Activated CD8-positive, alpha-beta memory T cell treated with anti-CD3 and anti-CD28 coated beads, Interleukin-2, amount 50 U/mL, for 1 hour (primary cell): ENCODE data around the gene ZFYVE26.
"Not testable (repeated sequence)": the region's sequence is repeated elsewhere in the genome, so short reads cannot be mapped to it uniquely, and the experiment has no call there.

Source experiments
- DNase-seq: peaks from one replicate; pipeline ENCODE4 v3.0.0-alpha.2; 2020; ENCODE audit errors: extremely low read depth

Gene ZFYVE26

GRCh38 chr14:67705211-67705610 is 111.2 kb downstream of the ZFYVE26 start:
- DNase-seq = no peak

GRCh38 chr14:67704484-67705089 is 111.8 kb downstream of the ZFYVE26 start:
- DNase-seq = no peak

DNA sequence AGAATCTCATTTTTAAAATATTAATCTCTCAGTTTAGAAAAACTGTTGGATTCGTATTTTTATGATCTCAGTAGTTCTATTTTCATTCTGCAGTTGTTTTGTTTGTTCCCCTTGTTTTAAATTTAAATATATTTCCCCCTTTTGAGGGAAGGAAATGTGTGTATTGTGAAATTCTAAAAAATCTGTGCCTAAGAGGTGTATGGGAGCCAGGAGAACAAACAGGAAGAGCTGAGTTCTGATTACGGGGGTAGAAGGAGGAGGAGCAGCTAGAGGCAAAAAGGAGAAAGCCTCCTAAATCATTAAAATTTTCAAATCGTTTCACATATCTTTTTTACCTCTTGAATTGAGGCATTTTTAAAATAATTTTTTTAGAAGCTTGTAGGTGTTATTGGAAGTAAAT is 112.4 kb downstream of the ZFYVE26 start:
- DNase-seq = no peak

DNA sequence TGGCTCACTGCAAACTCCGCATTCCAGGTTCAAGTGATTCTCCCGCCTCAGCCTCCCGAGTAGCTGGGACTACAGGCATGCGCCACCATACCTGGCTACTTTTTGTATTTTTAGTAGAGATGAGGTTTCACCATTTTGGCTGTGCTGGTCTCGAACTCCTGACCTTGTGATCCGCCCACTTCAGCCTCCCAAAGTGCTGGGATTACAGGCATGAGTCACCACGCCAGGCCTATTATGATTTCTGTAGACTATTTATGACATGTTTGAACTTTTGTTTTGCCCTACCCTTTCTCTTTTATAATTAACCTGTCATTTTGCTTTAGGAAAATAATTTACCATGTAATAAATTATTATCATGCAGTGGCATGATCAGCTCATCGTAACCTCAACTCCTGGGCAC is 114.9 kb downstream of the ZFYVE26 start, which contains the start of gene RDH12:
RDH12 (plus strand) TSS at position 395 of the 400 bp plus-strand sequence. CDS start 20,757 bp downstream, outside the sequence.
- DNase-seq = not testable (repeated sequence)

DNA sequence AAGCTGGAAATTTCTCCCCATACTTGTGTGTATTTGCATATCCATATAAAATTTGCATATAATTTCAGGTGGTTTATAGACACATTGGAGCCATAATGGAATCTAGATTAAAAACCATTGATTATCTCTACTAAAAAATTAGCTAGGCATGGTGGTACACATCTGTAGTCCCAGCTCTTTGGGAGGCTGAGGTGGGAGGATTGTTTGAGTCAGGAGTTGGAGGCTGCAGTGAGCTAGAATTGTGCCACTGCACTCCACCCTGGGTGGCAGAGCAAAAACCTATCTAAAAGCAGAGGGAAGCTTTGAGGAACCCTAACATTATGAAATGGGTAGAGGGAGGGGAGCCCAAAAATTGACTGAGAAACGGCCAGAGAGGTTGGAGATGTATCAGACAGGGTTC is 118.2 kb downstream of the ZFYVE26 start:
- DNase-seq = no peak

DNA sequence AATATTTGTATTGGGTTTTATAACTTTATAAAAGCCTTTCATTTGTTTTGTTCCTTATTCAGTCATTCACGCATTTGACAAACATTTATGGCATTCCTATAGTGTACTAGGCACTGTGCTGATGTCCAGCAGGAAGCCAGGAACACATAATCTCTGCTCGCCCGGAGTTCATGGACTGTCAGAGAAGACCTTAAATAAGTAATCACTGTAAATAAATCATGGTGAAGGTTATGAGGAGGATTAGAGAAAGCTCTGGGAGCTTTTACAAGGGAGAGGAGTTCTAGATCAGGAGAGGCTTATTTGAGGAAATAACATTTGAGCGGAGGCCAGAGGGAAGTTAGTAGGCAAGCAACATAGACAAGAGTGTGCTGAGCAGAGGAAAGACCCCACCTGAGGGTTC is 119.4 kb downstream of the ZFYVE26 start:
- DNase-seq = no peak
